HEK293 (cell line): ENCODE measurements around the gene RNF11.

Experiments used
- FEZF1 ChIP-seq: fragments of 450-650 bp; formaldehyde crosslinking; IDR thresholded peaks from 2 replicates; pipeline ENCODE4 v1.5.1; 2016; ENCODE audit warnings: missing biosample characterization, missing genetic modification characterization
- KLF10 ChIP-seq: fragments of 450-650 bp; IDR thresholded peaks from 2 replicates; pipeline ENCODE4 v1.5.1; 2018; ENCODE audit warnings: missing biosample characterization, mild to moderate bottlenecking, missing genetic modification characterization
- KLF17 ChIP-seq: fragments of 450-650 bp; formaldehyde crosslinking; IDR thresholded peaks from 2 replicates; pipeline ENCODE4 v1.5.1; 2016; ENCODE audit warnings: missing biosample characterization, missing genetic modification characterization
- PRDM2 ChIP-seq: fragments of 450-650 bp; formaldehyde crosslinking; IDR thresholded peaks from 2 replicates; pipeline ENCODE4 v1.5.1; 2016; ENCODE audit warnings: missing biosample characterization, missing genetic modification characterization, borderline replicate concordance
- PRDM6 ChIP-seq: fragments of 450-650 bp; formaldehyde crosslinking; IDR thresholded peaks from 2 replicates; pipeline ENCODE4 v1.5.1; 2017; ENCODE audit warnings: missing biosample characterization, missing genetic modification characterization
- SP2 ChIP-seq: fragments of 450-650 bp; formaldehyde crosslinking; IDR thresholded peaks from 2 replicates; pipeline ENCODE4 v1.5.1; 2016; ENCODE audit warnings: missing biosample characterization, missing genetic modification characterization
- SP7 ChIP-seq: fragments of 450-650 bp; formaldehyde crosslinking; IDR thresholded peaks from 2 replicates; pipeline ENCODE4 v1.5.1; 2016; ENCODE audit warnings: missing biosample characterization, missing genetic modification characterization
- ZBTB48 ChIP-seq: fragments of 450-650 bp; formaldehyde crosslinking; IDR thresholded peaks from 2 replicates; pipeline ENCODE4 v1.5.1; 2016; ENCODE audit warnings: missing biosample characterization, missing genetic modification characterization
- ZNF10 ChIP-seq: fragments of 450-650 bp; formaldehyde crosslinking; IDR thresholded peaks from 2 replicates; pipeline ENCODE4 v1.5.1; 2017; ENCODE audit warnings: missing biosample characterization, missing genetic modification characterization
- ZNF112 ChIP-seq: fragments of 450-650 bp; formaldehyde crosslinking; IDR thresholded peaks from 2 replicates; pipeline ENCODE4 v1.5.0; 2017; ENCODE audit warnings: missing biosample characterization, missing genetic modification characterization
- ZNF184 ChIP-seq: fragments of 450-650 bp; IDR thresholded peaks from 2 replicates; pipeline ENCODE4 v1.5.1; 2018; ENCODE audit warnings: missing biosample characterization, mild to moderate bottlenecking, missing genetic modification characterization
- ZNF2 ChIP-seq: fragments of 450-650 bp; formaldehyde crosslinking; IDR thresholded peaks from 2 replicates; pipeline ENCODE4 v1.5.1; 2016; ENCODE audit warnings: missing biosample characterization, missing genetic modification characterization
- ZNF24 ChIP-seq: fragments of 450-650 bp; formaldehyde crosslinking; IDR thresholded peaks from 2 replicates; pipeline ENCODE4 v1.5.1; 2016; ENCODE audit warnings: missing biosample characterization, missing genetic modification characterization
- ZNF341 ChIP-seq: fragments of 450-650 bp; formaldehyde crosslinking; IDR thresholded peaks from 2 replicates; pipeline ENCODE4; 2016; ENCODE audit warnings: low read depth, missing biosample characterization, missing genetic modification characterization
- ZNF366 ChIP-seq: fragments of 450-650 bp; formaldehyde crosslinking; conservative IDR thresholded peaks from 2 replicates; pipeline ENCODE4 v1.5.1; 2016; ENCODE audit warnings: missing biosample characterization, missing genetic modification characterization
- ZNF394 ChIP-seq: fragments of 450-650 bp; formaldehyde crosslinking; IDR thresholded peaks from 2 replicates; pipeline ENCODE4 v1.5.1; 2016; ENCODE audit warnings: missing biosample characterization, missing genetic modification characterization, mild to moderate bottlenecking, moderate library complexity, borderline replicate concordance
- ZNF449 ChIP-seq: fragments of 450-650 bp; formaldehyde crosslinking; IDR thresholded peaks from 2 replicates; pipeline ENCODE4 v1.5.1; 2017; ENCODE audit warnings: missing biosample characterization, mild to moderate bottlenecking, missing genetic modification characterization, moderate library complexity
- ZNF529 ChIP-seq: fragments of 450-650 bp; formaldehyde crosslinking; IDR thresholded peaks from 2 replicates; pipeline ENCODE4 v1.5.1; 2017; ENCODE audit warnings: missing genetic modification characterization, missing biosample characterization; ENCODE audit not compliant: insufficient replicate concordance
- ZNF561 ChIP-seq: fragments of 450-650 bp; IDR thresholded peaks from 2 replicates; pipeline ENCODE4 v1.5.1; 2018; ENCODE audit warnings: missing biosample characterization, missing genetic modification characterization, borderline replicate concordance
- ZNF585B ChIP-seq: fragments of 450-650 bp; formaldehyde crosslinking; IDR thresholded peaks from 2 replicates; pipeline ENCODE4 v1.5.1; 2016; ENCODE audit warnings: missing biosample characterization, missing genetic modification characterization
- ZNF621 ChIP-seq: fragments of 450-650 bp; formaldehyde crosslinking; IDR thresholded peaks from 2 replicates; pipeline ENCODE4 v1.5.1; 2017; ENCODE audit warnings: missing biosample characterization, missing genetic modification characterization
- ZNF747 ChIP-seq: fragments of 450-650 bp; formaldehyde crosslinking; IDR thresholded peaks from 2 replicates; pipeline ENCODE4 v1.5.1; 2016; ENCODE audit warnings: missing biosample characterization, missing genetic modification characterization
- ZNF76 ChIP-seq: fragments of 450-650 bp; formaldehyde crosslinking; IDR thresholded peaks from 2 replicates; pipeline ENCODE4; 2016; ENCODE audit warnings: low read depth, missing biosample characterization, missing genetic modification characterization, borderline replicate concordance
- ZNF785 ChIP-seq: fragments of 450-650 bp; formaldehyde crosslinking; IDR thresholded peaks from 2 replicates; pipeline ENCODE4 v1.5.1; 2016; ENCODE audit warnings: missing biosample characterization, missing genetic modification characterization
- ZNF843 ChIP-seq: fragments of 450-650 bp; formaldehyde crosslinking; IDR thresholded peaks from 2 replicates; pipeline ENCODE4 v1.5.1; 2016; ENCODE audit warnings: missing biosample characterization, missing genetic modification characterization
- ZXDB ChIP-seq: fragments of 450-650 bp; formaldehyde crosslinking; IDR thresholded peaks from 2 replicates; pipeline ENCODE4 v1.5.1; 2016; ENCODE audit warnings: missing biosample characterization, missing genetic modification characterization

The RNF11 gene

GRCh38 chr1:51264451-51264850 lies 28.4 kb downstream of the RNF11 start (continued):
- peak; percentile 36; the same call in 1 of the 2 replicates for TF ChIP-seq PRDM6 (tag by site-specific recombination)
- TF ChIP-seq ZBTB48 (tag by site-specific recombination), result peak; percentile 98
- TF ChIP-seq ZNF366 (tag by site-specific recombination), result 0 out of 2 replicates have a peak, but pooled peaks have one; percentile 18
- 0 out of 2 replicates have a peak, but pooled peaks have one; percentile 31 for TF ChIP-seq KLF10 (tag by site-specific recombination)
- no peak for TF ChIP-seq ZNF76 (tag by site-specific recombination)
- peak; percentile 56 for TF ChIP-seq ZXDB (tag by site-specific recombination)
- no peak for TF ChIP-seq ZNF747 (tag by site-specific recombination)
- TF ChIP-seq ZNF24 (tag by site-specific recombination), result no peak
- TF ChIP-seq ZNF184 (tag by site-specific recombination), result no peak
- TF ChIP-seq ZNF394 (tag by site-specific recombination), result no peak
- no peak for TF ChIP-seq KLF17
- TF ChIP-seq ZNF10 (tag by site-specific recombination), result peak; percentile 69
- TF ChIP-seq FEZF1 (tag by site-specific recombination), result no peak
- TF ChIP-seq PRDM2 (tag by site-specific recombination), result no peak
- no peak for TF ChIP-seq ZNF529
- TF ChIP-seq ZNF112, result no peak
- no peak for TF ChIP-seq SP2 (tag by site-specific recombination)
- no peak for TF ChIP-seq ZNF785
- TF ChIP-seq ZNF2 (tag by site-specific recombination), result no peak
- TF ChIP-seq ZNF341 (tag by site-specific recombination), result no peak
- TF ChIP-seq ZNF449, result no peak
- no peak for TF ChIP-seq ZNF843 (tag by site-specific recombination)
- TF ChIP-seq SP7 (tag by site-specific recombination), result 0 out of 2 replicates have a peak, but pooled peaks have one; percentile 17
- no peak for TF ChIP-seq ZNF621 (tag by site-specific recombination)
- TF ChIP-seq ZNF561 (tag by site-specific recombination), result no peak
- TF ChIP-seq ZNF585B, result no peak
